WERI-Rb-1 (cell line): Measurements from ENCODE around the gene CCDC14.
"Not testable (repeated sequence)": the region's sequence is repeated elsewhere in the genome, so short reads cannot be mapped to it uniquely, and the experiment has no call there.

Experiments used
- DNase-seq: peaks from one replicate; pipeline ENCODE4 v3.0.0-alpha.2; 2020
- H3K27ac ChIP-seq: fragments of 250-450 bp; sonication (Bioruptor Pico); 2 replicates; pipeline ENCODE4 v1.5.1; 2020; ENCODE audit warnings: mild to moderate bottlenecking, moderate library complexity
- H3K27me3 ChIP-seq: fragments of 250-450 bp; sonication (Bioruptor Pico); 2 replicates; pipeline ENCODE4 v1.5.1; 2021; ENCODE audit warnings: mild to moderate bottlenecking, low read depth, moderate library complexity; ENCODE audit not compliant: insufficient read depth, severe bottlenecking
- H3K36me3 ChIP-seq: fragments of 250-450 bp; sonication (Bioruptor Pico); 2 replicates; pipeline ENCODE4 v1.5.1; 2020; ENCODE audit warnings: mild to moderate bottlenecking, moderate library complexity
- H3K4me3 ChIP-seq: 2 replicates; pipeline ENCODE4 v1.5.1; 2011; ENCODE audit warnings: low read depth, mild to moderate bottlenecking, control low read depth, low read length
- H3K9me3 ChIP-seq: fragments of 250-450 bp; sonication (Bioruptor Pico); 2 replicates; pipeline ENCODE4 v1.5.1; 2021; ENCODE audit warnings: mild to moderate bottlenecking, moderate library complexity; ENCODE audit not compliant: severe bottlenecking
- TF ChIP-seq, protein P1 (sequence below): IDR thresholded peaks from 2 replicates; pipeline ENCODE4 v1.5.1; 2011; ENCODE audit warnings: low read depth, mild to moderate bottlenecking, control low read depth, inconsistent platforms, low read length

The CCDC14 gene

GRCh38 chr3:123907720-123908119 lies 53.3 kb downstream of the CCDC14 start:
- DNase-seq: no peak
- Histone ChIP-seq H3K4me3 (no peak overlapping the region), H3K27ac (no peak overlapping the region), H3K36me3 (no peaks in the 10 kb centered on the region), H3K9me3 (no peaks in the 10 kb centered on the region), H3K27me3 (no peaks in the 10 kb centered on the region)
- TF ChIP-seq, protein P1, sequence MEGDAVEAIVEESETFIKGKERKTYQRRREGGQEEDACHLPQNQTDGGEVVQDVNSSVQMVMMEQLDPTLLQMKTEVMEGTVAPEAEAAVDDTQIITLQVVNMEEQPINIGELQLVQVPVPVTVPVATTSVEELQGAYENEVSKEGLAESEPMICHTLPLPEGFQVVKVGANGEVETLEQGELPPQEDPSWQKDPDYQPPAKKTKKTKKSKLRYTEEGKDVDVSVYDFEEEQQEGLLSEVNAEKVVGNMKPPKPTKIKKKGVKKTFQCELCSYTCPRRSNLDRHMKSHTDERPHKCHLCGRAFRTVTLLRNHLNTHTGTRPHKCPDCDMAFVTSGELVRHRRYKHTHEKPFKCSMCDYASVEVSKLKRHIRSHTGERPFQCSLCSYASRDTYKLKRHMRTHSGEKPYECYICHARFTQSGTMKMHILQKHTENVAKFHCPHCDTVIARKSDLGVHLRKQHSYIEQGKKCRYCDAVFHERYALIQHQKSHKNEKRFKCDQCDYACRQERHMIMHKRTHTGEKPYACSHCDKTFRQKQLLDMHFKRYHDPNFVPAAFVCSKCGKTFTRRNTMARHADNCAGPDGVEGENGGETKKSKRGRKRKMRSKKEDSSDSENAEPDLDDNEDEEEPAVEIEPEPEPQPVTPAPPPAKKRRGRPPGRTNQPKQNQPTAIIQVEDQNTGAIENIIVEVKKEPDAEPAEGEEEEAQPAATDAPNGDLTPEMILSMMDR: no peak

- H3K9me3 ChIP-seq: no peaks in the 10 kb centered on the region
- no peak overlapping the region for H3K4me3 ChIP-seq
- no peaks in the 10 kb centered on the region for H3K36me3 ChIP-seq
- no peak overlapping the region for H3K27ac ChIP-seq
- TF ChIP-seq, protein P1: no peak
- DNase-seq: no peak
- no peaks in the 10 kb centered on the region for H3K27me3 ChIP-seq
Measured at GRCh38 chr3:123899300-123899865, 61.6 kb downstream of the CCDC14 start.

- no peaks in the 10 kb centered on the region for H3K27me3 ChIP-seq
- TF ChIP-seq, protein P1: no peak
- H3K9me3 ChIP-seq: peaks cover 6% of the 10 kb centered on the region
- H3K4me3 ChIP-seq: no peak overlapping the region
- H3K36me3 ChIP-seq: no peaks in the 10 kb centered on the region
- no peak for DNase-seq
- no peak overlapping the region for H3K27ac ChIP-seq
Measured at GRCh38 chr3:123893012-123893411, 68.0 kb downstream of the CCDC14 start.

GRCh38 chr3:123892195-123892594 lies 68.8 kb downstream of the CCDC14 start:
- H3K27ac ChIP-seq: no peak overlapping the region
- no peak overlapping the region for H3K4me3 ChIP-seq
- no peaks in the 10 kb centered on the region for H3K27me3 ChIP-seq
- TF ChIP-seq, protein P1: no peak
- peaks cover 6% of the 10 kb centered on the region for H3K9me3 ChIP-seq
- DNase-seq: no peak
- H3K36me3 ChIP-seq: no peaks in the 10 kb centered on the region

- DNase-seq, H3K9me3 ChIP-seq, H3K4me3 ChIP-seq, H3K36me3 ChIP-seq, H3K27me3 ChIP-seq, H3K27ac ChIP-seq: not testable (repeated sequence)
Measured at GRCh38 chr3:123890991-123891390, 70.0 kb downstream of the CCDC14 start.

DNA sequence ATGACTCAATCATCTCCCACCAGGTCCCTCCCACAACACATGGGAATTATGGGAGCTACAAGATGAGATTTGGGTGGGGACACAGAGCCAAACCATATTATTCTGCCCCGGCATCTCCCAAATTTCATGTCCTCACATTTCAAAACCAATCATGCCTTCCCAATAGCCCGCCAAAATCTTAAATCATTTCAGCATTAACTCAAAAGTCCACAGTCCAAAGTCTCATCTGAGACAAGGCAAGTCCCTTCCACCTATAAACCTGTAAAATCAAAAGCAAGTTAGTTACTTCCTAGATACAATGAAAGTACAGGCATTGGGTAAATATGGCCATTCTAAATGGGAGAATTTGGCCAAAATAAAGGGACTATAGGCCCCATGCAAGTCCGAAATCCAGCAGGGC lies 70.9 kb downstream of the CCDC14 start:
- H3K36me3 ChIP-seq, H3K27ac ChIP-seq, H3K9me3 ChIP-seq, DNase-seq, H3K27me3 ChIP-seq, H3K4me3 ChIP-seq: not testable (repeated sequence)

DNA sequence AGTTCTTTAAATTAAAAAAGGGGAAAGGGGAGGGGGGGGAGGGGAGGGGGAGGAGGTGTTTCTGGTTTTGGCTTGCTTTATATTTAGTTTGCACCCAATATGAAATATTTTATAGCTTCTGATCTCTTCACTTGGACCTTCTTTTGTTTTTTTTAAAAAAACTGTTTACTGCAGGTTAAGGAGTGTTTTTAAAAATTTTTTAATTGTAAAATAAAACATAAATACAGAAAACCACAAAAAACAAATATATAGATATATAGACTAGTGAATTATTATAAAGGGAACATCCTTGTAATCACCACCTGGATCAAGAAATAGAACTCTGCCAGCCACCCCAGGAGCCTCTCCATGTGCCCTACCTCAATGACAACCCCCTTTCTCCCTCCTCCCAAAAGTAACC lies 76.0 kb downstream of the CCDC14 start:
- Histone ChIP-seq H3K27me3 (no peaks in the 10 kb centered on the region), H3K27ac (no peak overlapping the region), H3K36me3 (no peaks in the 10 kb centered on the region), H3K4me3 (peak overlapping the region; percentile 62), H3K9me3 (no peaks in the 10 kb centered on the region)
- DNase-seq: no peak
- TF ChIP-seq, protein P1: no peak
